Kidney epithelial cell (primary cell): ENCODE data around the gene EFNB3. TPM values are rescaled to one million over a fixed set of nuclear protein-coding genes. Genes with fewer than 3 reads are reported as not detected.

Experiments used
- DNase-seq: peaks from one replicate; pipeline ENCODE4 v3.0.0-alpha.2; 2010; ENCODE audit warnings: low read depth
- H3K27me3 ChIP-seq: 2 replicates; pipeline ENCODE4 v1.6.0; 2011; ENCODE audit warnings: low read length; ENCODE audit not compliant: control insufficient read depth, insufficient read depth
- H3K36me3 ChIP-seq: 2 replicates; pipeline ENCODE4 v1.5.1; 2011; ENCODE audit warnings: low read length; ENCODE audit not compliant: control insufficient read depth, insufficient read depth
- H3K4me3 ChIP-seq: 2 replicates; pipeline ENCODE4 v1.5.1; 2011; ENCODE audit warnings: low read depth, mild to moderate bottlenecking, control low read depth, low read length
- CTCF ChIP-seq: IDR thresholded peaks from 2 replicates; pipeline ENCODE4 v1.5.1; 2011; ENCODE audit warnings: mild to moderate bottlenecking, moderate library complexity, low read length, control low read depth, inconsistent platforms; ENCODE audit not compliant: insufficient read depth, poor library complexity, severe bottlenecking
- total RNA-seq: library from RNA; depleted of rRNA; stranded (reverse); fragments of >200 nt; gene quantifications from 2 replicates; pipeline ENCODE4 v1.2.3, GENCODE V29; 2015

EFNB3 gene
- total RNA-seq, 1 donor from 2014 or later, result 4.7 TPM

- peak overlapping the region; percentile 91 for H3K4me3 ChIP-seq
- peak; percentile 70 for DNase-seq
- H3K27me3 ChIP-seq, result no peaks in the 10 kb centered on the region
- H3K36me3 ChIP-seq, result no peaks in the 10 kb centered on the region
- no peak for TF ChIP-seq CTCF
Observed at GRCh38 chr17:7685533-7686221, 19.3 kb upstream of the EFNB3 start.

GRCh38 chr17:7686222-7687071 is 18.6 kb upstream of the EFNB3 start:
- H3K36me3 ChIP-seq, result no peaks in the 10 kb centered on the region
- peak overlapping the region; percentile 91 for H3K4me3 ChIP-seq
- no peak for DNase-seq
- H3K27me3 ChIP-seq, result no peaks in the 10 kb centered on the region
- no peak for TF ChIP-seq CTCF

GRCh38 chr17:7687072-7687907 is 17.7 kb upstream of the EFNB3 start, which contains the start of gene TP53:
TSS of gene TP53 (minus strand) at chr17:7687490. CDS start at chr17:7676594, 10,896 bp downstream.
- TF ChIP-seq CTCF, result no peak
- no peaks in the 10 kb centered on the region for H3K36me3 ChIP-seq
- H3K27me3 ChIP-seq, result no peaks in the 10 kb centered on the region
- peak; percentile 61 for DNase-seq
- peak within 1 kb of the TSS; percentile 91 for H3K4me3 ChIP-seq

- Histone ChIP-seq H3K4me3 (peak within 1 kb of the TSS; percentile 91), H3K36me3 (no peaks in the 10 kb centered on the region), H3K27me3 (no peaks in the 10 kb centered on the region)
- peak; percentile 94 for DNase-seq
- TF ChIP-seq CTCF, result peak; percentile 99
Observed at GRCh38 chr17:7687908-7688807, 16.8 kb upstream of the EFNB3 start, which contains the start of gene WRAP53. TSS of gene WRAP53 (plus strand) at chr17:7688477. CDS start at chr17:7688649, 172 bp downstream.

- Histone ChIP-seq H3K27me3 (no peaks in the 10 kb centered on the region), H3K36me3 (no peaks in the 10 kb centered on the region), H3K4me3 (peak overlapping the region; percentile 77)
- no peak for TF ChIP-seq CTCF
- DNase-seq, result no peak
Observed at GRCh38 chr17:7688808-7689316, 16.1 kb upstream of the EFNB3 start.
